Gastroesophageal sphincter (tissue), 3 donors: Measurements from ENCODE around the gene HSD17B14.

Source experiments
- CTCF ChIP-seq, 4 experiments: fragments of 200-600 bp in 2 of 4; fragments of 450-650 bp in 2 of 4; sonication (generic) in 1 of 4; IDR thresholded peaks; one replicate each; pipeline ENCODE4 v1.5.1; 2017 to 2019; ENCODE audit warnings: antibody characterized with exemption in 4 of 4, mild to moderate bottlenecking in 2 of 4, moderate library complexity in 2 of 4
- EP300 ChIP-seq: sonication (generic); formaldehyde crosslinking; IDR thresholded peaks from one replicate; pipeline ENCODE4 v1.6.1; 2017; ENCODE audit warnings: antibody characterized with exemption, mild to moderate bottlenecking
- POLR2A ChIP-seq, 2 donors: fragments of 450-650 bp; IDR thresholded peaks; one replicate each; pipeline ENCODE4 v1.6.1; 2017; ENCODE audit warnings: antibody characterized with exemption in 2 of 2, mild to moderate bottlenecking in 2 of 2, moderate library complexity in 1 of 2
- POLR2AphosphoS5 ChIP-seq: sonication (generic); formaldehyde crosslinking; IDR thresholded peaks from one replicate; pipeline ENCODE4 v1.6.1; 2017; ENCODE audit warnings: antibody characterized with exemption

GRCh38 chr19:48837051-48837524, 797 bp upstream of the HSD17B14 start:
- TF ChIP-seq CTCF (IDR thresholded peaks at IDR 0.05) (peak in 1 of 4 experiments; percentile 7), POLR2A (IDR thresholded peaks at IDR 0.05) (no peak), EP300 (no peak), POLR2AphosphoS5 (no peak)
